GM08714 (cell line): ENCODE results near the gene ANO10.
"Not testable (repeated sequence)": the region's sequence is repeated elsewhere in the genome, so short reads cannot be mapped to it uniquely, and the experiment has no call there.

Experiments used
- H3K4me3 ChIP-seq: fragments of 200-500 bp; sonication (Bioruptor generic); 2 replicates; pipeline ENCODE4 v1.5.1; 2014; ENCODE audit warnings: mild to moderate bottlenecking, low read length, inconsistent platforms
- ZNF274 ChIP-seq: IDR thresholded peaks from 2 replicates; pipeline ENCODE4 v1.6.1; 2012; ENCODE audit warnings: mild to moderate bottlenecking, low read depth, low read length

Gene ANO10

DNA sequence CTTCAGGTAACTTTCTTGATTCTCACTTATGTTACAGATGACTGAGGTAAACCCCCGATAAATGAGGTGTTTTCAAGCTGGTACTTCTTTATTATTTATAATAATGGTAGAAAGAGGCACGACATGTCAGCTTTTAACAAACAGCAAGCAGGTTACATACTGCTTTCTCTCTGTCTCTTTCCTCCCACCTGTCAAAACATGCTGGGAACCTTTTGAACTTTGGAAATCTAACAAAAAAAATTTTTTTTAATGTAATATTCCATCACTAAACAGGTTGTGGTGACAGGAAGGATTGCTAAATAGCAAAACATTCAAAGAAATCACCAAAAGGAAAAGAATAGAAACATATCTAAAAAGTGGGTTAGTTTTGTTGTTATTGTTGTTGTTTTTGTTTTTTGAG lies 48.2 kb downstream of the ANO10 start:
- no peak for TF ChIP-seq ZNF274
- no peak overlapping the region for H3K4me3 ChIP-seq

DNA sequence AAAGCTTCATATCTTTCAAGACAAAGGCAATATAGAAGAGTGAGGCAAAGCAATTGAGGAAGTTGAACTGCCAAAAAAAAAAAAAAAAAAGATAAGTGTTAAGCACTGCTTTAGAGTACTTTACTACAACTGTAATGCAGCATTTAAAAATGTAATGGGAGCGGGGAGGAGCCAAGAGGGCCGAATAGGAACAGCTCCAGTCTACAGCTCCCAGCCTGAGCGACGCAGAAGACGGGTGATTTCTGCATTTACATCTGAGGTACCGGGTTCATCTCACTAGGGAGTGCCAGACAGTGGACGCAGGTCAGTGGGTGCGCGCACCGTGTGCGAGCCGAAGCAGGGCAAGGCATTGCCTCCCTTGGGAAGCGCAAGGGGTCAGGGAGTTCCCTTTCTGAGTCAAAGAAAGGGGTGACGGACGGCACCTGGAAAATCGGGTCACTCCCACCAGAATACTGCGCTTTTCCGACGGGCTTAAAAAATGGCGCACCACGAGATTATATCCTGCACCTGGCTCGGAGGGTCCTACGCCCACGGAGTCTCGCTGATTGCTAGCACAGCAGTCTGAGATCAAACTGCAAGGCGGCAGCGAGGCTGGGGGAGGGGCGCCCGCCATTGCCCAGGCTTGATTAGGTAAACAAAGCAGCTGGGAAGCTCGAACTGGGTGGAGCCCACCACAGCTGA lies 56.0 kb downstream of the ANO10 start:
- H3K4me3 ChIP-seq = not testable (repeated sequence)

DNA sequence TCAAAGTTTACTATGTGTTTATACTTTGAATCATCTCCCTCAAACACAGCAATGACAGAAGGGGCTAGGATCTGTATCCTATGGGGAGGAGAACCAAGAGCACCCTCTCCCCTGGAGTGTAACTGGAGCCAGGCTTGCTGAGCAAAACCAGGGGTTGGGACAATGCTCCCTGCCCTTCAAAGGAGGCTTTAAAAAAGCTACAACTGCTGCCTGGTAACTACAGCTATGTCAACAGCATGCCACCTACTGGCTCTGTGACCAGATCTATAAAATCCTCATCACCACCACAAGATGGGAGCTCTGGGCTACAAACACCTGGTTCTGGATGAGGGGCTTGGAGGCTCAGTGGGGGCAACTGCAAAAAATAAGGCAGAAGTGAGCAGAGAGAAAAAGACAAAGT lies 61.9 kb downstream of the ANO10 start:
- no peak overlapping the region for H3K4me3 ChIP-seq
- no peak for TF ChIP-seq ZNF274

DNA sequence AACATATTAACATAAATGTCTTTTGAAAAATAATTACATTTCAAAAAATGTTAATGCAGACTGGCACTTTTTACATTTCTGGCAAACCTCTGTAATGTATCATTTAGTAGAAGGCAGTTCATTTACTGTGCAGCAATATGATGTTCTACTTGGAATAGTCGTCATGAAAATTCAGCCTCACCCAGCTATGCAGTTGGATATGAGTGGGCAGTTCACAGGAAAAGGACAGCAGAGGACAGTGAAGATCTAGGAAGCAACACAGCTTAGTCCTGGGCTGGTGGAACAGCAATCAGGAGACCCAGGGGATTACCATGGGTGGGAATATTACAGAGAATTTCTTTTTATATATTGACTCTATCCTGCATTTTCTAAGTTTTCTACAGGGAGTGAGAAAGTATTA lies 63.6 kb downstream of the ANO10 start:
- TF ChIP-seq ZNF274 = no peak
- no peak overlapping the region for H3K4me3 ChIP-seq

DNA sequence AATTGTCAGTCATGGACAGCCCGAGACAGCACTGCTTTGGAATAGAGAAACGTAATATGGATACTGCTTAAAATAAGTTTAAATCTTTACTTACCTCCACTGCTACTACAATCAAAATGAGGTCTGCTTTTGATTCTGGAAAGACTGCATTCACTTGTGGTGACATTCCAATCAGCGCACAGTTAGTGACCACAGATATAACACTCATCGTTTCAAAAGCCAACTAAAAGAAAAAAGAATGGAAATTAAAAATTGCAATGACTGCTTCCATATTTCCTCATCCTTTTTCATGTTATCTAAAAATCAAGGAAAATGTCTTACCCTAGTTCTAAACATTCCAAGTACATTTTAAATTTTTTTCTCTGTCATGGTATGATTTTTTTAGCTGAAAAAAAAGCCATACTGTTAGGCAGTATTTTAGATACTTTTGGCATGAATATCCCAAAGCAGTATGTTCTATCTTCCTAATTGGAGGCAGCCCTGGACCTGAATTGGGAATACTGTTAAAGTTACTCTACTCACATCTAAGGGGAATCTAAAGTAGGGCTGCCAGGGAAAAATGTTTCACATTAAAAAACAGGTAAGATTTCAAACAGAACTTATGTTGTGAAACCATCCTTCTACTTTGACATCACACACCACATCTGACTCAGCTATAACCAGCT lies 72.1 kb downstream of the ANO10 start:
- TF ChIP-seq ZNF274 = no peak

DNA sequence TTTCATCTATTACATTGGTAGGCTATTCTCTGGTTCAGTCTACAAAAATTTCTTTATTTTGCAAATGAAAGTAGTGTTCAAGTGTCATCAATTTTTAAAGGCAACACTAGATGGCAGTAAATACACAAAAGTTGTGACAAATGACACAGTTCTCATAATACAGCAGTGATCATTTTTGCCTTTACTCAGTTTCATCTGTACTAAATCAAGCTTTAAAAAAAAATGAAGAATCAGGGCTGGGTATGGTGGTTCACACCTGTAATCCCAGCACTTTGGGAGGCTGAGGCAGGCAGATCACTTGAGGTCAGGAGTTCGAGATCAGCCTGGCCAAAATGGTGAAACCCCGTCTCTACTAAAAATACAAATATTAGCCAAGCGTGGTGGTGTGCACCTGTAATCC lies 77.5 kb downstream of the ANO10 start:
- not testable (repeated sequence) for H3K4me3 ChIP-seq

More for the DNA sequence above, 72.1 kb downstream of the ANO10 start:
- H3K4me3 ChIP-seq = no peak overlapping the region

DNA sequence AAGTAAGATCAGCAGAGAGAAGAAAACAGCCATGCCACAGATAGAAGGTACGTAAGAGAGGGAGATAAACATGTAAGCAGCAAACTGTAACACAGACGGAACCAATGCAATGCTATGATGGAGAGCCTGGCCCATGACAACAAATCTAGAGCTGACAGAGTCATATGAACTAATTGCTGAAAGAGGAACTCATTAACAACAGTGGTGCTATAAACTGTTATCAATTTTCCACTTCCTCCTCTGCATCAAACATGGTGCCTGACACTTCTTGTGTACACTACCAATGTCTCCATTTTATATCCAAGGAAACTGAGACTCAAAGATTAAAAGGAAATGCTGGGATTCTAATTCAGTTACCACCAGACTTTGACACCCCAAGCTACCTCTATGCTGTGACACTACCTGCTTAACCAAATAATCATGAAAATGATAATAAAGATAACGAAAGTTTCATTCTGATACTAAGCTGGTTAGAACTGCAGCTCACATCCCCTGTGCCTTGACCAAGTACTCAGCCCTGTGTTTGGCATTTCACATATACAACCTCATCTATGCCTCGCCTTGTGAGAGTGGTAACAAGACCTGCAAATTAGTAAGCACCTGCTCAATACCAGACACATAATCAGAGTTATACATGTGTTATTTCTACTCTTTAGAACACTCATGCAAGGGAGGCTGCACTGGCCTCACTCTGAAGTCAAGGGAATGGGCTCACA lies 79.3 kb downstream of the ANO10 start:
- no peak for TF ChIP-seq ZNF274
- no peak overlapping the region for H3K4me3 ChIP-seq

DNA sequence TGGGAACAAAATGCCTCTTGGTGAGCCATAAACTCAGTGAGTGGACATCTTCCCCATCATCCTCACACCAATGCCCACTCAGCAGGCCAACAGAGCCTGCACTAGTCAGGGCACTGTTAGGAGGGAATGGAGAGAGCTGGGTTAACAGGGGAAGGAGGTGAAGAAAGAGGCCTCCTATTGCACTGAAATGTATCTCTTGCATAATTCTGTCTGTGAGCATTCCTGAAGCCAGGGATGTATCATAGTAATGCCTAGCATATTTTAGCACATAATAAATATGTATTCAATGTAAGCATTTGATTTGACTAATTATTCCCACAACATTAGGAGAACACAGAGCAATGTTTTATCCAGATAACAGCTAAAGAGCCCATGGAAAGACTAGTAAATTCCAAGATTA lies 81.2 kb downstream of the ANO10 start:
- H3K4me3 ChIP-seq = no peak overlapping the region
- TF ChIP-seq ZNF274 = no peak

DNA sequence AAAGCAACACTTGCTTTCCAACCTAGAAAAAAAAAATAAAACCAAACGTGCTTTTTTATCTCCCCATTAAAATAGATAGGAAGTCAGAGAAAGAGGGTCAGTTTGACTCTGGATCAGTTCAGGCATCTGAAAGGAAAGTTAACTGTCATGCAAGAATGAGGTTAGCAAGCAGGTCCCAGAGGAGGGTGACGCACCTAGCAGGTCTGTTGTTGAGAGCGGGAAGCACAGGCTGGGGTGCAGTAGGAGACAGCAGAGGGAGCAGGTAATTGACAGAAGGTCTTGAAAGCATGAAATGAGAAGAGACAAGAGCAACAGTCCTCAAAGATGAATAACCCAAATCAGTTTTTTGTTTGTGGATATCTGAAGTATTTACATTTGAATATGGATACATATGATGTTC lies 82.5 kb downstream of the ANO10 start:
- no peak for TF ChIP-seq ZNF274
- no peak overlapping the region for H3K4me3 ChIP-seq

DNA sequence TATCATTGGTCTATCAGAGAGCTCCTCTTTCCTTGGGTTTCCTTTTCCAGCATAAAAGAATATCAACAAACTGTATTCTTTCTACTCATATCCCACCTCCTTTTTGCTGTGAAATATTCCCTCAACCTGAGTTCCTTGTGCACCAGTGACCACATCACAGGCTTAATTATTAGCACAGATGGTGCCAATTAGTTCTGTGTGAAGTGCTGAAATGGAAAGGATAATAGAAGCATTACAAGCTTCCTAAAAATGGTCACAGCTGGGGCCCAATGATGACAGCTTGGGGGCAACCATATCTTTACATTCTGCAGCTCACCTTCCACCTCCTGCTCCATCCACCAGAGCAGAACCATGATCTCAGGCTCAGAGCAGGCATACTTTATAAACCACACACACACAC lies 84.6 kb downstream of the ANO10 start:
- no peak for TF ChIP-seq ZNF274
- H3K4me3 ChIP-seq = no peak overlapping the region

DNA sequence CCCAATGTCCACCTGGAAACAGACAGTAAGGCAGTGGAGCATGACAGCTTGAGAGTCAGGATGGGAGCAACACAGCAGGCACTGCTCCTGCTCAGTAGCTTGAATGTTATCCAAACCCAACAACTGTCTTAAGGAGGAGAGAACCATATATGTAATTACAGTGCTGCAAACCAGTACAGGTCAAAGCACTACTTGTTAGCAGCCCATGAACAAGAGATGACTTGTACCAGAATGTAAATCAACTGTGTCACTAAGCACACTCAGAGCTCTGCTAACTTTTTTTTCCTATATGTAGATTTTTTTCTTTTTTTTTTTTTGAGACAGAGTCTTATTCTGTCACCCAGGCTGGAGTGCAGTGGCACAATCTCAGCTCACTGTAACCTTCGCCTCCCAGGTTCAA lies 87.1 kb downstream of the ANO10 start:
- no peak overlapping the region for H3K4me3 ChIP-seq
- TF ChIP-seq ZNF274 = no peak

DNA sequence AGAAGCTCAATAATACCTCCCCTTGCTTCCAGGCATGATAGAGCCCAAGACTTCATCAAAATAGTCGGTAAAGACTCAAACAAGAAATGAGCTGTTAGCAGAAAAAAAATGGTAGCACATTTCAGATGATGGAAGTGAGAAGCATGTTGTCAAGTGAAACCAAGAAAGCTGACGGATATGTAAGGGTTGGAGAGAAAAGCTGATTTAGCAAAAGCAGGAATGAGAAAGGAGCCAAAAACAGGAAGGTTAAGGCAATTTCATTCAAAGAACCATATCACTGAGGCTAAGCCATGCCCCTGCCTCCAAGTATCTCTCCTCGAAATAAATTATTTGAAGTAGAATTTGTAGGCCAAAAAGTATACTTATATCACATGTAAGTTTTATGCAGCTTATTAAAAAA lies 88.8 kb downstream of the ANO10 start:
- no peak overlapping the region for H3K4me3 ChIP-seq

DNA sequence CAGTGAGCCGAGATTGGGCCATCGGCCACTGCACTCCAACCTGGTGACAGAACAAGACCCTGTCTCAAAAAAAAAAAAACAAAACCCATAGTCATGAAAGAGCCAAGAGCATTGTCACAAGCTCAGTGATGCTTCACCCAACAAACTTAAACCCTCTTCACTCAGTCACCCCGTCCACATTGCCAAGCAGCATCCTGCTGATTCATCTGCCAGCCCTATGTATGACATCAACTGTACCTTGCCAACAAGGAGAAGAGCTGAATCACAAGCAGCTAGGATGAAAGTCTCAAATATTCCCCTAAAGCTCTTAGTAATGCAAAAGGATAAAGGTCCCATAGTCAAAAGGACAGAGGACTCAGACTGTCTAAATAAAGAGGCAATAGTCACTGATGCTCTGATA lies 90.0 kb downstream of the ANO10 start:
- no peak overlapping the region for H3K4me3 ChIP-seq
- TF ChIP-seq ZNF274 = no peak

More for the DNA sequence above, 88.8 kb downstream of the ANO10 start:
- TF ChIP-seq ZNF274 = no peak

DNA sequence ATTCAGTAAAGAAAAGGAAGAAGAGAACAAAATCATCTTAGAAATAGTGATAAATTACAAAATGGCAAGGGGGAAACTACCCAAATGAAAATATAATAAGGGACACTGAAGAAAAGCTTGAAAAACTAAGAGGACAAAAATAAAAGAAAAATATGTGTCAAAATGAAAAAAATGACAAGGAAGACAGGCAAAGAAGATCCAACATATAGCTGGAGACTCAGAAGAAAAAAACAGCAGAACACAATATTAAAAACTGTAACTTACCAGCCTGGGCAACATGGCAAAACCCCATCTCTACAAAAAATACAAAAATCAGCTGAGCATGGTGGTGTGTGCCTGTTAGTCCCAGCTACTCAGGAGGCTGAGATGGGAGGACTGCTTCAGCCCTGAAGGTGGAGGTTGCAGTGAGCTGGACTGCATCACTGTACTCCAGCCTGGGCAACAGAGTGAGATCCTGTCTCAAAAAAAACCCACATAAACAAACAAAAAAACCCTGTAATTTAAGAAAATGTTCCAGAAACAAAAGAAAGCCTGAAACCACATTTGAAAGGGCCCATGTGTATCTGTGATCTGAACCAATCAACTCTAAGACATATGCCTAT lies 93.2 kb downstream of the ANO10 start:
- H3K4me3 ChIP-seq = no peak overlapping the region
- TF ChIP-seq ZNF274 = no peak

DNA sequence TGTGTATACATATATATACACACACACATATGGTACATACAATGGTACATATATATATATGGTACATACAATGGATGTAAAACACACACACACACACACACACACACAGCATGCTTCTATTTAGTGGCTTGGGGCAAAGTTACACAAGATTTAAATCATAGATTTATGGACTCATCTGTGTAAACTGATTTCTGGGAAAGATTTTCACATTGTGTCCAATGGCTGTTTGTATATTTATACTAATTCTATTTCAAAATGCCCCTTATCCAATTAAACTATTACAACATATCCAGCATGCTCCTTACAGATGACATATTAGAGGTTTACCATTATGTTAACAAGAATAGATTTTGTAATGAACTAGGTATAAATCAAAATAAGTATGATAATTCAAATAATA lies 94.9 kb downstream of the ANO10 start:
- no peak for TF ChIP-seq ZNF274
- H3K4me3 ChIP-seq = no peak overlapping the region
